OCI-LY3 (cell line): ENCODE measurements around the gene TMEM239.

Experiments used
- H2AFZ ChIP-seq: fragments of 200-600, 300-600 bp; shearing (Covaris generic); 2 replicates; pipeline ENCODE4 v1.6.0; 2014; ENCODE audit warnings: antibody characterized with exemption, low read depth, low read length
- H3K27ac ChIP-seq: fragments of 200-600, 300-600 bp; sonication (generic); 2 replicates; pipeline ENCODE4 v1.5.1; 2014; ENCODE audit warnings: mild to moderate bottlenecking, low read length, moderate library complexity, mixed read lengths
- H3K27me3 ChIP-seq: fragments of 200-600, 300-600 bp; sonication (generic); 2 replicates; pipeline ENCODE4 v1.6.1; 2014; ENCODE audit warnings: low read depth, low read length, mixed read lengths
- H3K36me3 ChIP-seq: fragments of 200-600, 300-600 bp; sonication (generic); replicated peaks from 2 replicates; pipeline ENCODE3; 2014; ENCODE audit warnings: low read depth, low read length, mixed read lengths
- H3K4me1 ChIP-seq: fragments of 300-600, 200-600 bp; sonication (generic); 2 replicates; pipeline ENCODE4 v1.6.1; 2014; ENCODE audit warnings: low read length, mixed read lengths
- H3K4me2 ChIP-seq: fragments of 200-600, 300-600 bp; sonication (generic); 2 replicates; pipeline ENCODE4 v1.6.1; 2014; ENCODE audit warnings: low read length, mixed read lengths
- H3K4me3 ChIP-seq: fragments of 300-600, 200-600 bp; sonication (generic); 2 replicates; pipeline ENCODE4 v1.5.1; 2014; ENCODE audit warnings: antibody characterized with exemption, mild to moderate bottlenecking, low read length, moderate library complexity
- H3K79me2 ChIP-seq: fragments of 300-600, 200-600 bp; shearing (Covaris generic); 2 replicates; pipeline ENCODE4 v1.6.1; 2014; ENCODE audit warnings: mild to moderate bottlenecking, low read length, mixed read lengths
- H3K9ac ChIP-seq: fragments of 300-600, 200-600 bp; shearing (Covaris generic); 2 replicates; pipeline ENCODE4 v1.6.0; 2014; ENCODE audit warnings: mild to moderate bottlenecking, low read length, moderate library complexity
- H3K9me3 ChIP-seq: fragments of 200-600, 300-600 bp; shearing (Covaris generic); 2 replicates; pipeline ENCODE4 v1.6.1; 2014; ENCODE audit warnings: low read length, mixed read lengths; ENCODE audit not compliant: insufficient read depth
- H4K20me1 ChIP-seq: fragments of 200-600, 300-600 bp; sonication (generic); 2 replicates; pipeline ENCODE4 v1.6.1; 2016; ENCODE audit warnings: low read length, mixed read lengths; ENCODE audit not compliant: insufficient read depth
- CTCF ChIP-seq: fragments of 200-600, 300-600 bp; sonication (generic); IDR thresholded peaks from 2 replicates; pipeline ENCODE4 v1.5.1; 2014; ENCODE audit warnings: antibody characterized with exemption, low read length, low read depth
- EZH2phosphoT487 ChIP-seq: fragments of 200-600 bp; shearing (Covaris generic); IDR thresholded peaks from 2 replicates; pipeline ENCODE4 v1.6.1; 2018; ENCODE audit warnings: antibody characterized with exemption, mixed run types, low read depth

The TMEM239 gene

GRCh38 chr20:2780948-2781347 is 35.2 kb upstream of the TMEM239 start:
- Histone ChIP-seq H3K27ac (no peak overlapping the region), H3K9ac (no peak overlapping the region), H3K4me2 (no peak overlapping the region), H3K36me3 (no peaks in the 10 kb centered on the region), H3K27me3 (peaks cover 43% of the 10 kb centered on the region), H3K79me2 (no peaks in the 10 kb centered on the region), H3K9me3 (peaks cover 9% of the 10 kb centered on the region; the same call in 1 of the 2 replicates), H2AFZ (no peak overlapping the region), H3K4me1 (peaks cover 15% of the 10 kb centered on the region), H4K20me1 (no peaks in the 10 kb centered on the region), H3K4me3 (no peak overlapping the region)
- TF ChIP-seq EZH2phosphoT487 = no peak
- peak; percentile 40 for TF ChIP-seq CTCF

GRCh38 chr20:2783908-2784566 is 32.1 kb upstream of the TMEM239 start:
- H3K9ac ChIP-seq = no peak overlapping the region
- no peak overlapping the region for H3K4me2 ChIP-seq

GRCh38 chr20:2793471-2793870 is 22.7 kb upstream of the TMEM239 start:
- H3K79me2 ChIP-seq = no peaks in the 10 kb centered on the region
- H3K27ac ChIP-seq = no peak overlapping the region
- no peaks in the 10 kb centered on the region for H3K9me3 ChIP-seq
- no peaks in the 10 kb centered on the region for H4K20me1 ChIP-seq
- H3K4me1 ChIP-seq = peaks cover 2% of the 10 kb centered on the region
- no peak overlapping the region for H3K4me2 ChIP-seq
- no peak overlapping the region for H2AFZ ChIP-seq
- no peak overlapping the region for H3K4me3 ChIP-seq
- no peaks in the 10 kb centered on the region for H3K36me3 ChIP-seq
- H3K27me3 ChIP-seq = peaks cover 24% of the 10 kb centered on the region; the same call in 1 of the 2 replicates
- TF ChIP-seq CTCF (no peak), EZH2phosphoT487 (no peak)
- no peak overlapping the region for H3K9ac ChIP-seq

More at GRCh38 chr20:2783908-2784566, 32.1 kb upstream of the TMEM239 start:
- Histone ChIP-seq H3K27ac (no peak overlapping the region), H3K79me2 (no peaks in the 10 kb centered on the region), H3K36me3 (no peaks in the 10 kb centered on the region), H3K4me1 (peaks cover 5% of the 10 kb centered on the region), H3K27me3 (peaks cover 38% of the 10 kb centered on the region), H3K9me3 (no peaks in the 10 kb centered on the region), H3K4me3 (no peak overlapping the region), H4K20me1 (no peaks in the 10 kb centered on the region), H2AFZ (no peak overlapping the region)
- TF ChIP-seq CTCF (no peak), EZH2phosphoT487 (no peak)

- Histone ChIP-seq H3K9ac (no peak overlapping the region), H3K27me3 (peaks cover 24% of the 10 kb centered on the region; the same call in 1 of the 2 replicates), H3K79me2 (no peaks in the 10 kb centered on the region), H2AFZ (no peak overlapping the region), H3K4me1 (peaks cover 10% of the 10 kb centered on the region), H3K9me3 (no peaks in the 10 kb centered on the region), H4K20me1 (no peaks in the 10 kb centered on the region), H3K4me2 (no peak overlapping the region), H3K4me3 (no peak overlapping the region), H3K27ac (no peak overlapping the region), H3K36me3 (no peaks in the 10 kb centered on the region)
- TF ChIP-seq CTCF (no peak), EZH2phosphoT487 (no peak)
Observed at GRCh38 chr20:2794202-2794748, 21.9 kb upstream of the TMEM239 start.
